Gastrocnemius medialis (tissue), 4 donors: ENCODE results near the gene EPN3. TPM values are rescaled to one million over a fixed set of nuclear protein-coding genes. Genes with fewer than 3 reads are reported as not detected.

ENCODE experiments used
- ATAC-seq, 2 donors: fragments of 150-250 bp; one replicate each; pipeline ENCODE4 v1.9.1; 2016
- DNase-seq, 2 donors: peaks; one replicate each; pipeline ENCODE4 v3.0.0-alpha.2; 2019
- H3K27ac ChIP-seq, 4 donors: fragments of 200-600 bp; sonication (generic); 1 replicate in 1 of 4; 2 replicates in 3 of 4; pipeline ENCODE4 v1.5.1; 2016 to 2018; ENCODE audit warnings: mild to moderate bottlenecking in 2 of 4, moderate library complexity in 1 of 4
- H3K27me3 ChIP-seq, 3 donors: fragments of 200-600 bp; sonication (generic) in 2 of 3; 1 replicate in 1 of 3; 2 replicates in 2 of 3; pipeline versions ENCODE4 v1.5.1 to v1.6.0; 2016 to 2019; ENCODE audit warnings: mild to moderate bottlenecking in 1 of 3, moderate library complexity in 1 of 3
- H3K36me3 ChIP-seq, 2 donors: fragments of 200-600 bp; sonication (generic) in 1 of 2; one replicate each; pipeline ENCODE4 v1.5.1; 2017 to 2018
- H3K4me1 ChIP-seq, 2 donors: fragments of 200-600 bp; sonication (generic) in 1 of 2; one replicate each; pipeline ENCODE4 v1.5.1; 2016 to 2017; ENCODE audit warnings: mild to moderate bottlenecking in 2 of 2
- H3K4me3 ChIP-seq, 4 donors: fragments of 200-600 bp; sonication (generic) in 3 of 4; 1 replicate in 1 of 4; 2 replicates in 3 of 4; pipeline ENCODE4 v1.5.1; 2016 to 2019; ENCODE audit warnings: mild to moderate bottlenecking in 2 of 4
- H3K9me3 ChIP-seq, 3 donors: fragments of 200-600 bp; sonication (generic) in 2 of 3; 1 replicate in 1 of 3; 2 replicates in 2 of 3; pipeline ENCODE4 v1.5.1; 2016 to 2019
- POLR2A ChIP-seq, 2 donors: fragments of 450-650 bp; IDR thresholded peaks; one replicate each; pipeline ENCODE4 v1.6.1; 2017; ENCODE audit warnings: antibody characterized with exemption in 2 of 2, mild to moderate bottlenecking in 2 of 2, moderate library complexity in 2 of 2
- in situ Hi-C, 4 donors: fragments of 200-750 bp; cut with MboI; loops; one replicate each; pipeline versions ENCODE4 v1.15.0 to v1.8.0; 2017; ENCODE audit warnings: low sequenced_read_pairs in 4 of 4
- intact Hi-C: fragments of 100-400 bp; cut with DNase I; formaldehyde crosslinking; loops from one replicate; pipeline ENCODE4 v1.15.1; 2023; ENCODE audit warnings: low total_unique reads
- total RNA-seq, 4 donors: library from RNA; depleted of rRNA; stranded (reverse); fragments of >200 nt; gene quantifications; one replicate each; pipeline versions ENCODE4 v1.1.0 to v1.2.3, GENCODE V29; 2016
- TF ChIP-seq, protein P1 (sequence below), 5 experiments: fragments of 450-650 bp in 3 of 5; fragments of 200-600 bp in 2 of 5; sonication (generic) in 2 of 5; IDR thresholded peaks in 4 of 5; conservative IDR thresholded peaks in 1 of 5; 1 replicate in 4 of 5; 2 replicates in 1 of 5; pipeline ENCODE4 v1.5.1; 2016 to 2019; ENCODE audit warnings: antibody characterized with exemption in 5 of 5, mild to moderate bottlenecking in 3 of 5, moderate library complexity in 3 of 5

The EPN3 gene
- total RNA-seq, 4 donors from 2014 or later, result not detected

DNA sequence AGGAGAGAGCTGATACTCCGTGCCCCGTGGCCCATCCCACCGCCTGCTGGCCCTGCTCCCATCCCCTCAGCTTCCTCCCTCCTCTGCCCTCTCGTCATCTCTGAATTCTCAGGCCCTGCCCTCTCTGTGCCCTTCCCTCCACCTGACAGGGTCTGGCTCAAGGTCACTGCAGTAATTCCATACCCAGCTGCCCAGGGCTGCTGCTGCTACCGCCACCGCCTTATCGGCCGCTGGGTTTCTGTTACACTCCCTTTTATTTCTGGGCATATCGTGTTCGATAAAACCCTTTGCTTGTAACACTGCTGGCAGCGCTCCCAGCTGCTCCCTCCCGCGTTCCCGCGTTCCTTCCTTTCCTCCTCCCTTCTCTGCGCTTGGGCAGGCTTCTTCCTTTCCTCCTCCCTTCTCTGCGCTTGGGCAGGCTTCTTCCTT lies 1.2 kb downstream of the EPN3 start:
- intact Hi-C loops, result no loop called here
- ATAC-seq (no peak), DNase-seq (no peak)
- H3K27me3 ChIP-seq, result peaks cover 14 to 25% (median 23%) of the 10 kb centered on the region in 3 donors
- peaks cover 8 to 20% of the 10 kb centered on the region in 2 donors for H3K4me1 ChIP-seq
- TF ChIP-seq, protein P1, sequence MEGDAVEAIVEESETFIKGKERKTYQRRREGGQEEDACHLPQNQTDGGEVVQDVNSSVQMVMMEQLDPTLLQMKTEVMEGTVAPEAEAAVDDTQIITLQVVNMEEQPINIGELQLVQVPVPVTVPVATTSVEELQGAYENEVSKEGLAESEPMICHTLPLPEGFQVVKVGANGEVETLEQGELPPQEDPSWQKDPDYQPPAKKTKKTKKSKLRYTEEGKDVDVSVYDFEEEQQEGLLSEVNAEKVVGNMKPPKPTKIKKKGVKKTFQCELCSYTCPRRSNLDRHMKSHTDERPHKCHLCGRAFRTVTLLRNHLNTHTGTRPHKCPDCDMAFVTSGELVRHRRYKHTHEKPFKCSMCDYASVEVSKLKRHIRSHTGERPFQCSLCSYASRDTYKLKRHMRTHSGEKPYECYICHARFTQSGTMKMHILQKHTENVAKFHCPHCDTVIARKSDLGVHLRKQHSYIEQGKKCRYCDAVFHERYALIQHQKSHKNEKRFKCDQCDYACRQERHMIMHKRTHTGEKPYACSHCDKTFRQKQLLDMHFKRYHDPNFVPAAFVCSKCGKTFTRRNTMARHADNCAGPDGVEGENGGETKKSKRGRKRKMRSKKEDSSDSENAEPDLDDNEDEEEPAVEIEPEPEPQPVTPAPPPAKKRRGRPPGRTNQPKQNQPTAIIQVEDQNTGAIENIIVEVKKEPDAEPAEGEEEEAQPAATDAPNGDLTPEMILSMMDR (IDR thresholded peaks at IDR 0.05 in 4 of 5, conservative IDR thresholded peaks at IDR 0.05 in 1 of 5), result no peak
- no peak for TF ChIP-seq POLR2A (IDR thresholded peaks at IDR 0.05)
- H3K4me3 ChIP-seq, result no peak overlapping the region
- H3K9me3 ChIP-seq, result no peaks in the 10 kb centered on the region
- in situ Hi-C loops, result loop anchor here in 2 of 4 donors (25.0 kb wide), 2 partner anchors 104 to 304 kb away; partner anchors contain the start of genes ABCC3 (in 1 of the 2) and WFIKKN2 (in 1 of the 2)
- no peak overlapping the region for H3K27ac ChIP-seq
- H3K36me3 ChIP-seq, result no peaks in the 10 kb centered on the region

DNA sequence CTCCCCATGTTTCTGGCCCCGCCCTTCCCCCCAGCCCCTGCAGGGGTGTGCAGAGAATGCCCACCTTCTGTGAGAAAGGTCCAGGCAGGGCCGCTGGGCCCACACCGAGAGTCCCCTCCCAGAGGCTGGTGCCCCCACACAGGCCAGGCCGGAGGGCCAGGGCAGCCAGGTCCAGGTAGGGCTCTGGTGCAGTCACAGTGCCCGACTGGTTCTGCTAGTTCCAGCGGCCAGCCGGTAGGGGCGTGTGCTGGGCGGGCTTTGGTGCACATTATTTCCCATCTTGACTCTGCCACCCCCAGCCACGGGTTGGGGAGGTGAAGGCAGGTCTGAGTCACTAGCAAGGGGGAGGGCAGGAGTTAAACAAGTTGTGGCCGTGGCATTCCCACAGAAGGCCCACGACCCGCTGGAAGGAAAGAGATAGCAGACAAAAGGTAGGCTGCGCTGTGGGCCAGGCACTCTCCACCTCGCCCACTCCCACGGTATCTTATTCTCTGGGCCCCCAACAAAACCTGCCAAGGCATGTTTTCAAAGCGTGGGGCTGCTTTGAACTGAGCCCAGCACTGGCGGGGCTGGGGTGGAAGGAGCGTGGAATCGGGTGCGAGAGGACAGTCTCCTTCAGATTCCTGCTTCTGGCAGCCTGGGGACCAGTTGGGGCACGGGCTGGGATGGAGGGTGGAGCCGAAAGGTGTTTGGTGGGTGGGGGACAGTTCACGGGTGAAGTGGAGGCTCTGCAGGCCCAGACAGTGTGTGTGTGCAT lies 1.9 kb downstream of the EPN3 start:
- no peak for TF ChIP-seq POLR2A (IDR thresholded peaks at IDR 0.05)
- TF ChIP-seq, protein P1 (IDR thresholded peaks at IDR 0.05 in 4 of 5, conservative IDR thresholded peaks at IDR 0.05 in 1 of 5), result no peak
- peaks cover 8 to 20% of the 10 kb centered on the region in 2 donors for H3K4me1 ChIP-seq
- intact Hi-C loops (no loop called here), in situ Hi-C loops (loop anchor here in 2 of 4 donors (25.0 kb wide), 2 partner anchors 103 to 303 kb away; partner anchors contain the start of genes ABCC3 (in 1 of the 2) and WFIKKN2 (in 1 of the 2))
- DNase-seq (no peak), ATAC-seq (no peak)
- H3K4me3 ChIP-seq, result no peak overlapping the region
- no peaks in the 10 kb centered on the region for H3K36me3 ChIP-seq
- H3K9me3 ChIP-seq, result no peaks in the 10 kb centered on the region
- H3K27me3 ChIP-seq, result peaks cover 14 to 25% (median 23%) of the 10 kb centered on the region in 3 donors
- H3K27ac ChIP-seq, result no peak overlapping the region

DNA sequence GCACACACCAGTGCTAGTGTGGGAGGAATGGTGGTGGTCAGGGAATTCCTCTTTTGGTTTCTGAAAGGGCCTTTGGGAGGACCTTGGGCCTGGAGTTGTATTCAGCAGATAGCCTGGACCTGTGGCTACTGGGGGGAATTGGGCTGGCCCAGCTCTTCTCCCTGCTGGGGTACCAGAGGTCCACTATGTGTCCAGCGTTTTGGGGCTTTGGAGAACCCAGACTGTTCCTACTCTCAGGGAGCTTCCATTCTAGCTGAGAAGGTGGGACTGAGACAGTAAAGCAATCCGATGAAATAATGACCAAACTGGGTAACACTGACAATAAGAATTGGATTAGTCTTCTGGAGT lies 2.4 kb downstream of the EPN3 start:
- ATAC-seq (no peak), DNase-seq (no peak)
- TF ChIP-seq, protein P1 (IDR thresholded peaks at IDR 0.05 in 4 of 5, conservative IDR thresholded peaks at IDR 0.05 in 1 of 5), result no peak
- no peak for TF ChIP-seq POLR2A (IDR thresholded peaks at IDR 0.05)
- peaks cover 8 to 20% of the 10 kb centered on the region in 2 donors for H3K4me1 ChIP-seq
- H3K36me3 ChIP-seq, result no peaks in the 10 kb centered on the region
- H3K27me3 ChIP-seq, result peaks cover 14 to 25% (median 23%) of the 10 kb centered on the region in 3 donors
- in situ Hi-C loops, result loop anchor here in 2 of 4 donors (25.0 kb wide), 2 partner anchors 102 to 302 kb away; partner anchors contain the start of genes ABCC3 (in 1 of the 2) and WFIKKN2 (in 1 of the 2)
- H3K27ac ChIP-seq, result no peak overlapping the region
- H3K4me3 ChIP-seq, result no peak overlapping the region
- H3K9me3 ChIP-seq, result no peaks in the 10 kb centered on the region
- intact Hi-C loops, result no loop called here

DNA sequence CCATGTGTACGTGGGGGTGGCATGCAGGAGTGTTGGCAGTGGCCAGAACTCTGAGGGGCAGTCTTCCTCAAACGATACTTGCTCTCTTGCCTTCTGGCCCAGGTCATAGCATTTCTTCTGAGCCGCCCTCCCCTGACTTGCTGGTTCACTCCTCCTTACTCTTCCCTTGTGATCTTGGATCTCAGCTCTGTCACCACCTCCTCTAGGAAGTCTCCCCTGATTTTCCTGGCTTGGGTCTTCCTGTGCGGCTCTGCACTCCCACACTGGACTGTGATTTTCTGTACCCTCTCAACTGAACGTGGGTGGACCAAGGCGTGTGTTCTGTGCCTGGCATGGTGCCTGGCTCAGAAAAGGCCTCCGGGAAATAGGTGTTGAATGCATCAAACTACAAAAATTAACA lies 2.9 kb downstream of the EPN3 start:
- intact Hi-C loops (no loop called here), in situ Hi-C loops (loop anchor here in 2 of 4 donors (25.0 kb wide), 2 partner anchors 102 to 302 kb away; partner anchors contain the start of genes ABCC3 (in 1 of the 2) and WFIKKN2 (in 1 of the 2))
- Histone ChIP-seq H3K4me1 (peaks cover 8 to 20% of the 10 kb centered on the region in 2 donors), H3K9me3 (no peaks in the 10 kb centered on the region), H3K36me3 (no peaks in the 10 kb centered on the region), H3K27ac (no peak overlapping the region), H3K4me3 (no peak overlapping the region), H3K27me3 (peaks cover 14 to 25% (median 23%) of the 10 kb centered on the region in 3 donors)
- DNase-seq, result no peak
- TF ChIP-seq, protein P1 (IDR thresholded peaks at IDR 0.05 in 4 of 5, conservative IDR thresholded peaks at IDR 0.05 in 1 of 5), result no peak
- no peak for TF ChIP-seq POLR2A (IDR thresholded peaks at IDR 0.05)
- ATAC-seq, result no peak
